HG03064 (cell line): ENCODE data around the gene ALDH1L1.

Source experiments
- ATAC-seq: cut with Tn5 transposase; IDR thresholded peaks from one replicate; pipeline ENCODE4 v1.9.1; 2021; ENCODE audit warnings: low read depth; ENCODE audit not compliant: unreplicated experiment

ALDH1L1 gene

DNA sequence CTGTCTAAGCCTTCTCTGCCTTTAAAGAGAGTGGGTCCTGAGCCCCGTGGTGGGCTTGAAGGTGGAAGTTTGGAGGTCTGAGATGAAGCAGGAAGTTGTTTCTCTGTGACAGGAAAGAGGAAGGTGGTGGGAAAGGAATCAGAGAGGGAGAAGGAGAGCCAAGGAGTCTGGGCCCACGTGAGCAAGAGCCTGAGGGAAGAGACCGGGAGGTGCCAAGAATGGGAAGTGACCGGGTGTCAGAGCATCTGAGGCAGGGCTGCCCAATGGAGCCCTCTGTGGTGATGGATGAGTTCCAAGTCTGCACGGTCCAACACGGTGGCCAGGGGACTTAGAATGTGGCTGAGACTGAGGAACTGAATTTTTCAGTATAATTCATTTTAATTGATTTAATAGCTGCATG, 24.6 kb downstream of the ALDH1L1 start:
- no peak for ATAC-seq

GRCh38 chr3:126155280-126155640, 25.1 kb downstream of the ALDH1L1 start:
- no peak for ATAC-seq

DNA sequence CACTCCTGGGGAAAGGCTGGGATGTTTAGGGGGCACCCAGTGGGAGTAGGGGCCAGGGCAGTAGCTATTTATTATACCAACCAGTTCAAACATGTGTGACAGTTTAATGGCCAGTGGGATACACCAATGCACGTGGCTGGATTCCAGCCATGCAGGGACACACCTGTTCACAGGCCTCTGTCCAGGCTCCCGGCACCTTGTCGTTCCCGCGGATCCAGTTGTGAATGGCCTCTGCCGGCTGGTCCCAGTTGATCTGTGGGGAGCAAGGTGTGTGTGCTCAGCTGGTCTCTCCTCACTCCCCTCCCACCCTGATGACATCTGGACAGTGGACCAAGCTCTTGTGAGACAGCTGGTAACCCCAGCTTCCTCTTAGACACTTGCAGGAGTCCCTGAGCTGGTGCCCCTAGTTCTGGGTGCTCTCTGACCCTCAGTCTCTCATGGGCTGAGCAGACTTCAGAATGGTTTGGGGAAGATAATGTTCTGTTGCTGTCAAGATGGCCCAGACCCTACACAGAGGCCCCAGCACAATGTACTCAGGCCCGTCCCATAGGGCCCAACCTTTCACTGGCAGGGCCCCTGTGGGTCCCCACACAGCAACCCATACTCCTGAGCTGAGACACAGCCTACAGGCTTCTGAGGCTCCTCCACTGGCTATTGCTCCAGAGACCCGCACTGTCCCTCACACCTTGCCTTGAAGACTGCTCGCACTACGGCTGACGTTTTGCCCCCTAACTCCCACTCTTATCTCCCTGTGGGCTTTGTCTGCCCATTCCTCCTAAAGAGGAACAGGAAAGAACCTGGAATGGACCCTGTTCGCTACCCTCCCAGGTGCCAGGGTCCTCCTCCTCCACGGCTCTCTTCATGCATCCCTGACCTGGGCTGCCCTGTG, 25.8 kb downstream of the ALDH1L1 start:
- ATAC-seq: no peak

DNA sequence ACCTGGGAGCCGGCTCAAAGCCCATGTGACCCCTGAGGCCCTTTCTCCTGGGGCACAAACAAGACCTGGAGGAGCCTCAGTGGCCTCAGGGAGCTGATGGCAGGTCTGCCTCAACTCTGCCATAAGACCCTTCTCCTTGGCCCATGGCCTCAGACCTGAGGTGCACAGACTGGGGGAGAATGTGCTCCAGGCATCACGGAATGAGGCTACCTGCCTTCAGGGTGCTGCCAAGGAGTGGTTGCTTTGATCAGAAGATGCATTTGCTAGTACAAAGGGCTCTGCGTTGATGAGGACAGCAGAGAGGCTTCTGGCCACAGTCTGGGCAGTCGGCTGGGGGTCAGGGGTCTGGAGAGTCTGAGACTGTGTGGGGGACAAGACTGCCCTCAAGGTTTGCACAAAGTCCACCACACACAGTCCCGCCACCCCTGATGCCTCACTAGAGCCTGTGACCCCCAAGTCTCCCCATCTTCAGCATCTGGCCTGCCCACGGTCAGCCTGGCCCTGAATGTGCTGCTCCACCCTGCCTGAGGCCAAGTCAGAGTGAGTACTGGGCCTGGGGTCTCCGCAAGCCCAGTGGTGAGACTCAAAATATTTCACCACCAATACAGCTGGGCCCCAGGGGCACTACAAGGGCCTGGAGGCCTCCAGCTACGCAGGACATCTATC, 26.6 kb downstream of the ALDH1L1 start:
- no peak for ATAC-seq

GRCh38 chr3:126152901-126153694, 27.3 kb downstream of the ALDH1L1 start:
- no peak for ATAC-seq

GRCh38 chr3:126152458-126152857, 27.9 kb downstream of the ALDH1L1 start:
- no peak for ATAC-seq

DNA sequence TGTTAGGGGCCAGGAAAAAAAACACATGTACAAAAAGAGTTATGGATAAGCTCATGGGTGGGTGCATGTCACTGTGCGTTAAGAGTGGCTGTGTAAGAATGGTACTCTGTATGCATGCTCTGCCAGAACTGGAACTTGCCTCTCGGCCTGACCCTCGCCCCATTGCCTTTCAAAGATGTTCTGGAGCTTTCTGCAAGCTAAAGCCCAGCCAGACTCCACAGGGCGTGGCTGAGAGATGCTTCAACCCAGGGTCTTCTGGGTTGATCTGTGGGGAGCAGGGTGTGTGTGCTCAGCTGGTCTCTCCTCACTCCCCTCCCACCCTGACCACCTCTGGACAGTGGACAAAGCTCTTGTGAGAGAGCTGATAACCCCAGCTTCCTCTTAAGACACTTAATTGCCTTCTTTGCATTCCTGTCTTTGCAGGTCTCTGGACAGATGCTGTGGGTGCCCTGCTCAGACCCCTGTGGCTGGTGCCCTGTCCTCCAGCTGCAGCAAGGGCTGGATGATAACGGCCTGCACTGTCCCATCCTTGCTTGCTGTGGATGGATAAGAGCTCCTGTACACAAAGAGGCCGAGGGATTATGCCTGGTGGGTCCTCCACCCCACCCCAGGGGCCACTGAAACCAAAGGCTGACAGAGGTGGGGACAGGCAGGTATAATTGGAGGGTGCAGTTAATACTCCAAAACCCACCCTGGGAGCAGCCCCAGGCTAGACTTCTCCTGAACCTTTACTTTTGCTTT, 28.7 kb downstream of the ALDH1L1 start:
- ATAC-seq: no peak

DNA sequence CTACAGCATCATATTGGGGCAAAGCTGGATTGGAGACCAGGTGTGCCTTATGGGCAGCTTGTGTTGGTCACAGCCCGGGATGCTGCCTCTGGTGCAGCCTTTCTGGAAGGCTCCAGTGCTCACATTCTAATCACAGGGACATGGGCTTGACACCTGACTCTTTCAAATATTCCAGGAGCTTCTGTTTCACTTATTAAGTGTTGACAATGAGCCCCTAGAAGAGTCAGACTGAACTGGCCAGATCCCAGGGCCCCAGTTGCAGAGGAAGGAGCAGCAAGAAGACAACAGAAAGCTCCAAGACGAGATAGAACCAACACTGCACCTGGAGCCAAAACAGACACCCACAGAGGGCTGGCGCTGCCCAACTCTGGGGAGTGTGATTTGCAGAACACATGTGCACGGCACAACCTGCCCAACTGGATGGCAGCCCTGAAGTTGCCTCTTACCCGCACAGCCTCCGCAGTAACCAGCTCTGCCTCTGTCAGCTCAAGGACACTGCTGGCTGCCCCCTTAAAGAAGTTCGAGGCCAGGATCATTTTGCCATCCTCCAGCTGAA, 30.3 kb downstream of the ALDH1L1 start:
- no peak for ATAC-seq

DNA sequence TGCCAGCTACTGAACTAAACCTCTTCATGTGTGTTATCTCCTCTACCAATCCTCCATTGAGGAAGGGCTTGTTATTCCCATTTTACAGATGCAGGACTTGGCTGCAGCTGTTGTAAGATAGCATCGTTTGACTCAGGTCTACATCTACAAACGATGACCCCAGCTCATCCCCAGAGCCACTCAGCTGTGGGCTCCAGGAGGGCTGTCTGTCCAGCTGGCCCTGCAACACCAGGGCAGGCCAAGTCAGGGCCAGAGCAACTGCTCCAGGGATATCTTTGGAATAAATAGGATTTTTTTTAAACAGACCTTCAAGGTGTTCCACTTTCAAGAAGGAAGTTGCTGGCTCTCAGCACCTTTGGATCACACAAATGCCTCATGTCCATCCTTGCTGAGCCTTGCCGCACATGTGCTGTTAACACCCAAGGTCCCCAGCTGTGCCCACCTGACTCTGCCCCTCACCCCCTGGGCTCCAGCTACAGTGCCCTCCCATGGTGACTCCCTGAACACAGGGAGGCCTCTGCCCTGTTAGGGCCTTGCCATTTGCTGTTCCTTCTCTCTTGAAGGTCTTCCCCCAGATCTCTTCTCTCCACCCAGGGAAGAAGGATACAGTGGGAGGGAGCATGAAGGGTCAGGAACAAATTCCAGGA, 31.0 kb downstream of the ALDH1L1 start:
- no peak for ATAC-seq

GRCh38 chr3:126147932-126148683, 32.3 kb downstream of the ALDH1L1 start:
- no peak for ATAC-seq

- no peak for ATAC-seq
These were observed 33.0 kb downstream of the ALDH1L1 start for GRCh38 chr3:126147147-126147931.

DNA sequence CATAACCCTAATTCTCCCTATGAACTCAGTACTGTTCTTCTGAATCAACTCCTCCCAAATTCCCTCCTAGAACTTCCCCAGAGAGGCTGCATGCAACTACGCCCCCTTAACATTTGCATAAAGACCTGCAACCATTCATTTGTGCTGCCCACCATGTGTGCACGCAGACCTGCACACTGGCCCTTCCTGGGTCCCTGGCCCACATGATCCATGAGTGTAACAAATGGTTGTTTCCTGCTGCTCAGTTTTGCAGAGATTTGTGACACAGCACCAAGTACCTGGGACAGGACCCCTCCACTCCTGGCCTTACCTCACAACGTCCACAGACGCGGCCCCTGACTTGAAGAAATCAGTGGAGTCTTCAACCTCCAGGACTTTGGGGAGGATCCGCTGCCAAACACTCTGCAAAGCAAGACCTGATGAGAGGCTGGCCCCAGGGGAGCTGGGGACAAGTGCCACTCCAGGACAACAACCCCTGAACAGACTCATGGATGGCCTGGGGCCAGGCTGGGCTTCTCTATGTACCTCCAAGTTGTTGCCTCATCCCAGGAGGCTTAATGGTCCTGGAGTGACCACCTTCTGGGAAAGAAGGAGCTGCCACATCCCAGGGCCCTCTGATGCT, 33.8 kb downstream of the ALDH1L1 start:
- ATAC-seq: no peak

- no peak for ATAC-seq
These were observed 34.4 kb downstream of the ALDH1L1 start for GRCh38 chr3:126146034-126146433.

DNA sequence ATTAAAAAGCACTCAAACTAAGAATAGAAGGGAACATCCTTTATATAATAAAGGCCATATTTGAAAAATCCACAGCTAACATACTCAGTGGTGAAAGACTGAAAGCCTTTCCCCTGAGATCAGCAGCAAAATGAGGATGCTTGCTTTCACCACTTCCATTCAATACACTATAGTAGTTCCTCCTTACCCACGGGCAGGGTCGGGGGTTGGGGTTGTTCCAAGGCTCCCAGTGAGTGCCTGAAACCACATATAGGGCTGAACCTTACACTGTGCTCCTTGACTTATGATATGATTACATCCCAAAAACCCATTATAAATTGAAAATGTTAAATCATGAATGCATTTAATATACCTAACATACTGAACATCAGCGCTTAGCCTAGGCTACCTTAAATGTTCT, 37.7 kb downstream of the ALDH1L1 start:
- no peak for ATAC-seq

DNA sequence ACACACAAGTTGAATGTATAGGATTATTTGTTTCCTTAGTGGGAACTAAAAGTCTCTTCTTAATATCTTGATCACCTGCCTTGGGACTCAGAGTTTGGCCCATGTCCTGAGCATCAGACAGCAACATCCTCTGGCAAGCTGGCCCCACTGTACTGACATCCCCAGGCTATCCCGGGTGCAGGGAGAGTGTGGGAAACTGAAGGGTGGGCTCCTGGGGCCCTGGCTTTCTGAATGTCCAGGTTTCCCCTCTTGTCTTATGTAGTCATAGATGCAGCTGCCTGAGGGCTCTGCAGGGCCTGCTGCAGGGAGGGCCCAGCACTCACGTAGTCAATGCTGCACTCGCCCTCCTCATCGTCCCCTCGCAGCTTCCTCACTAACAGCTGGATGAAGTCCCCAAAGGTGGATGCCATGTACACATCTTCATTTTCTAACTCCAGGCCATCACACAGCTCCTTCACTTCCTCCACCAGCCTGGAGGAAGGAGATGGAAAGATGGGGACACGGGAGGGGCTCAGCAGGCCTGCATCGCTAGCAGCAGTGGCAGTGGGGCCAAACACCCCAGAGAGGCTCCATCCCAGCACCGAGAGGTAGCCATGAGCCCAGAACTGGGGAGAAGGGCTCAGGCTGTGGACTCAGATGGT, 42.8 kb downstream of the ALDH1L1 start:
- ATAC-seq: no peak

DNA sequence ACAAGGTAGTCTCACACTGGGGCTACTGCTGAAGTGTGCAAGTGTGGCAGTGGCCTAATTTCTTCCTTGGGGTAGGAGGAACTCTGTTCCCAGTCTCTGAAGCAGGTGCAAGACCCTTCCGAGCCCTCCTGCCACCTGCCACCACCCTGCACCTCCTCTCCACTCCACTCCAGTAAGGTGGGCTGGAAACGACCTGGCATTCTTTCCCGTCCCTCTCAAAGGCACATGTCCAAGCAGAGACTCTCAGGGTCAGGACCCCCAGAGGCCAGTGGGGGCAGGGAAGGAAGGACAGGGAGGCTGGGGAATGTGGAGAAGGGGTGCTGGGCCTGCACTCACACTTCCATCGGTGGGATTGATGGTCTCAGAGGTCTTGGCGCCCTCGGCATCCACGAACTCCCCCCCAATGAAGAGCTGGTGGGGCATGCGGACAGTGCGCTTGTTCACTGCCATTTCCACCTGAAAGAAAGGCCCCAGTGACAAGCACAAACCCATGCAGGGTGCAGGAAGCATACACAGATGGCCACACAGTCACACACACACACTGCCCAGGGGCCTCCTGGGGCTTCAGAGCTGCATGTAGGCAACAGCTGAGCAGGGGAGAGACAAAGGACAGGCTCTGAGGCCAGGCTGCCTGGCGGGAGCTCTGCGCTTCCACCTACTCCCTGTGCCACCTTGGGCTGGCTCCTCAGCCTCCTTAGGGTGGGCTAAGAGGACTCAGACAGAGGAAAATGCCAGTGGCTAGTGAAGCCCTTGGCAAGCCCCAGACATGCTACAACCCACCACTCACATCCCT, 43.8 kb downstream of the ALDH1L1 start:
- ATAC-seq: no peak
